NCI-H524 treated with DMSO at 0.1 percent for 48 hours (cell line): ENCODE measurements around the gene CHML.

ENCODE experiments used
- DNase-seq: peaks from one replicate; lab custom pipeline; 2025; lab: John Stamatoyannopoulos, UW

The CHML gene

GRCh38 chr1:241590719-241591118 is 49.5 kb downstream of the CHML start:
- no peak for DNase-seq
